Measurements from ENCODE around the gene ZNF778.

- TF ChIP-seq POLR2AphosphoS5 (IDR thresholded peaks at IDR 0.05; ENCODE audit: low read depth, low read length) (no peak), TAF1 (IDR thresholded peaks at IDR 0.05; ENCODE audit: borderline replicate concordance, insufficient read depth, low read length) (no peak)
Observed at GRCh38 chr16:89248196-89248982, 30.9 kb downstream of the ZNF778 start.
